ENCODE data around the gene ARL2BP. TPM values are rescaled to one million over a fixed set of nuclear protein-coding genes. Genes with fewer than 3 reads are reported as not detected.

Gene ARL2BP
- total and polyA plus RNA-seq, 9 of the 15 experiments (the other 6 are each of a cell fraction or from before 2014, with no cell fraction given), result 16.7 to 41.8 (median 27.2) TPM

- ChIA-PET POLR2A (interaction anchor here (1.0 to 1.8 kb wide), 4 partner anchors 25 to 58 kb away, joined by 4 to 8 read pairs (median 4); partner anchors contain the start of genes PSME3IP1 and RSPRY1), CTCF (ENCODE audit: low intra/inter-chr PET ratio) (no interaction called here)
- no peak for FAIRE-seq
- TF ChIP-seq ZNF23 (CRISPR knock-in tag; IDR thresholded peaks at IDR 0.05) (no peak), TOE1 (IDR thresholded peaks at IDR 0.05; ENCODE audit: borderline replicate concordance) (peak; percentile 18; the same call in 1 of the 2 replicates), TOE1 (CRISPR knock-in tag; IDR thresholded peaks at IDR 0.05; ENCODE audit: borderline replicate concordance, low read depth) (no peak), RAD51 (IDR thresholded peaks at IDR 0.05; ENCODE audit: borderline replicate concordance, low read depth) (0 out of 2 replicates have a peak, but pooled peaks have one; percentile 11), CC2D1A (IDR thresholded peaks at IDR 0.05) (0 out of 2 replicates have a peak, but pooled peaks have one; percentile 8), HOXB6 (CRISPR knock-in tag; IDR thresholded peaks at IDR 0.05; ENCODE audit: borderline replicate concordance) (no peak), BRF2 (IDR thresholded peaks at IDR 0.05; ENCODE audit: borderline replicate concordance, insufficient read depth, insufficient read length) (no peak), ZNF518B (CRISPR knock-in tag; IDR thresholded peaks at IDR 0.05) (no peak), MYC (IDR thresholded peaks at IDR 0.05; ENCODE audit: low read depth, low read length) (no peak), MYC (CRISPR knock-in tag; IDR thresholded peaks at IDR 0.05; ENCODE audit: borderline replicate concordance, low read depth) (peak; percentile 54; the same call in 1 of the 2 replicates), CBX3 (IDR thresholded peaks at IDR 0.05; ENCODE audit: borderline replicate concordance in 1 of 2, low read length in 2 of 2) (0 out of 3 replicates have a peak, but pooled peaks of 1 of the 2 experiments have one; percentile 30), HDAC3 (IDR thresholded peaks at IDR 0.05; ENCODE audit: borderline replicate concordance, partially characterized antibody) (peak; percentile 43), ZFP30 (CRISPR knock-in tag; IDR thresholded peaks at IDR 0.05; ENCODE audit: borderline replicate concordance) (no peak), FOXO4 (CRISPR knock-in tag; IDR thresholded peaks at IDR 0.05) (no peak), E2F3 (CRISPR knock-in tag; IDR thresholded peaks at IDR 0.05) (no peak), TSC22D4 (tag; IDR thresholded peaks at IDR 0.05) (no peak)
Measured at GRCh38 chr16:57244463-57244766, 644 bp upstream of the ARL2BP start.

More at GRCh38 chr16:57244463-57244766, 644 bp upstream of the ARL2BP start:
- H3K9me1 ChIP-seq (ENCODE audit: control insufficient read depth, insufficient read depth, low read length), result no peaks in the 10 kb centered on the region
- BruUV-seq (replicated peaks), result TSS peak; percentile 94
- peak overlapping the region; percentile 76 for H3K4me2 ChIP-seq (ENCODE audit: insufficient read depth, low read length)
- H3K4me3 ChIP-seq, result peak overlapping the region; percentile 84
- intact Hi-C loops (cut with micrococcal nuclease) (no loop called here), in situ Hi-C loops (cut with MboI) (no loop called here)
- H4K20me1 ChIP-seq (replicated peaks; ENCODE audit: control insufficient read depth, insufficient read depth, low read length), result no peaks in the 10 kb centered on the region
- ATAC-seq (no peak), DNase-seq (ENCODE audit: extremely low read depth in 1 of 4, low spot score in 3 of 4) (no peak)
- peak overlapping the region; percentile 86 for H2AFZ ChIP-seq (ENCODE audit: low read depth, low read length)
- no peaks in the 10 kb centered on the region for H3K27me3 ChIP-seq (ENCODE audit: control insufficient read depth in 2 of 2, insufficient read depth in 2 of 2, low read length in 2 of 2)
- 7% methylated on average over 9 of the region's 9 CpGs for WGBS (ENCODE audit: insufficient coverage, low coverage, missing lambda C conversion rate)
- H3K36me3 ChIP-seq (ENCODE audit: control insufficient read depth, insufficient read depth, low read length), result peaks cover 19% of the 10 kb centered on the region; the same call in 2 of the 3 replicates
- peaks cover 7 to 8% of the 10 kb centered on the region in 2 experiments; a peak in 4 of 5 replicates for H3K4me1 ChIP-seq (replicated peaks in 1 of 2; ENCODE audit: control insufficient read depth in 2 of 2, insufficient read depth in 2 of 2, low read length in 2 of 2)
- H3K79me2 ChIP-seq (ENCODE audit: control insufficient read depth, insufficient read depth, low read length), result peaks cover 9% of the 10 kb centered on the region; the same call in 2 of the 3 replicates
- H3K27ac ChIP-seq (ENCODE audit: extremely low read depth, low read depth, low read length), result peak overlapping the region; percentile 36
- H3K9me3 ChIP-seq (replicated peaks; ENCODE audit: control insufficient read depth, insufficient read depth, low read depth, low read length), result no peaks in the 10 kb centered on the region
- peak overlapping the region; percentile 31 to 71; a peak in 3 of 4 replicates for H3K9ac ChIP-seq (ENCODE audit: insufficient read depth in 1 of 2, low read depth in 2 of 2, low read length in 2 of 2)

Data from K562 (cell line).